Measurements from ENCODE around the gene WDR4.
"Not testable (repeated sequence)": the region's sequence is repeated elsewhere in the genome, so short reads cannot be mapped to it uniquely, and the experiment has no call there.

Gene WDR4

GRCh38 chr21:42851812-42852665 lies 27.3 kb downstream of the WDR4 start:
- no peak for DNase-seq

DNA sequence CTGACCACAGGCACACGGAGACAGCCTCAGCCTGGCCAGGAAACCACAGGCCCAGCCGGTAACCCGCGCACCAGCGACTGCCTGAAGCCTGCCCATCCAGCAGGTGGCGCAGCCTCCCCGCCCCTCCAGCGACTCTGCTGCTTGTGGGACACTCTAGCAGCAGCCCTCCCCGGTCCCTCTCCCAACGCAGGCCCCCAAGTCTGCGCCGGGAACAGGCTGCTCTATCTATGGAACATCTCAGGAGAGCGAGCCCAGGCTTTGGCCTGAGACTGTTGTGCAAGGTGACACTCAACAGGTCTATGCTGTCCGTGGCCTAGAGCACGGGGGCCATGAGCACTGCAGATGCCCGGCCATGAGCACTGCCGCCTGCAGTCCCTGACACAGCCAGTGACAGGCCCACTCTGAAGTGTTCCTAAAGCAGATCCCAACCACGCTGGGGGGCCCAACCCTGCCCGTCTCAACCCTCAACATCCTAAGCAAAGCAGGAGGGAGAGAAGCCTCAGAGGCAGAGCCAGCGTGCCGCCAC lies 28.4 kb downstream of the WDR4 start:
- peak; percentile 29 for DNase-seq

GRCh38 chr21:42850463-42850862 lies 28.9 kb downstream of the WDR4 start:
- no peak for DNase-seq

DNA sequence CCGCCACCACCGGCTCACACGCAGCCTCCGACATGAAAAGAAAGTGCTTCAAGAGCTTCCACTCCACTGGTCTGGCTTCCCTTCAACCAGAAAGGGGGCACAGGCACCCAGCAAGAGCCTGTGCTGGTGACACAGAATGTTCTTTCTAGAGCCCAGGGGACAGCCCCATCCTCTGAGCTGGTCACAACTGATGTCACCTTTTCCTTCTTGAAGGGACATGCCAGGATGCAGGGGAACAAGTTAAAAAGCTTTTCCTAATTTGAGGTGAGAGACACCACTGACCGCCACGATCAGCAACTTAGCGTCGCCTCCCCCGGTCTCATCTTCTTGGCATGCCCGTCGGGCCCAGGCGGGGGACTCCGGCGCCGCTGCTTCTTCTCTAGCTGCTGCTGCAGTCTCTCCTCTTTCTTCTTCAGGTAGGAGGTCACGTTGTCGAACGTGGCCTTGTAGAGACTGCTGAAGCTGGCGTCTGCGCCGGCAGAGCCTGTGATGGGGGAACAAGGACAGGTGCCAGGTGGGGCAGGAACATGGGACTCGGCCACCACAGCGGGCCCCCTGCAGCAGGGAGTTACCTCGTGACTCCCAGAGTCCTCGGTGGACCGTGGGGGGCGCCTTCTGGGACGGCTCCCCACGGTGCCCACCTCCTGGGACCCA lies 29.5 kb downstream of the WDR4 start:
- no peak for DNase-seq

DNA sequence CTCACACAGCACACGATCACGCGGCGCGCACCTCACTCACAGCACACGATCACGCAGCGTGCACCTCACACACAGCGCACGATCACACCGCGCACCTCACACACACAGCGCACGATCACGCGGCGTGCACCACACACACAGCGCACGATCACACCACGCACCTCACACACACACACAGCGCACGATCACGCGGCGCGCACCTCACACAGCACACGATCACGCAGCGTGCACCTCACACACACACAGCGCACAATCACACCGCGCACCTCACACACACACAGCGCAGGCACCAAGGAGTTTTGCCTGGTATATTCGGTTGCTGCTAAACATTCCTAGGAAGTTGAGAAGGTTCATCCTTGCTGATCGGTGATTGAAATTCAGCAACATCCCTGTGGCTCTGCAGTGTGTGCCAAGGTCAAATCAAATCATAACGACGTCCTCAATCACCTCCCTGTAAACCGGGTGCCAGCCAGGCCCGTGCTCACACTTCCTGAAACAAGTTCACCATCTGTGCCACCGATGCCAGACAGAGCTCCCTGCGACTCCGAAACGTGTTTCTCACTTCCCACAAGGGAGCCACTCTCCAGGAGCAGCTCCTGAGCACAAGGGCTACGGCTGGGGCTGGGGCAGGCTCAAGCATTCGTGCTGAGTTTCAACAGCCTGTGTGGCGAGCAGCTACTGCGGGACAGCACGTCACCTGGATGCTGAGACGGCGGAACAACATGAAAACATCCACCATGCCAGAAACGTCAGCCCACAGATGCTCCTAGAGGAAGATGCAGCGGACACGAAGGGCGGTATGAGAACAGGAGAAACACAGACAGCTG lies 30.2 kb downstream of the WDR4 start:
- DNase-seq = no peak

- DNase-seq = not testable (repeated sequence)
Measured at GRCh38 chr21:42848144-42848931, 31.0 kb downstream of the WDR4 start.

DNA sequence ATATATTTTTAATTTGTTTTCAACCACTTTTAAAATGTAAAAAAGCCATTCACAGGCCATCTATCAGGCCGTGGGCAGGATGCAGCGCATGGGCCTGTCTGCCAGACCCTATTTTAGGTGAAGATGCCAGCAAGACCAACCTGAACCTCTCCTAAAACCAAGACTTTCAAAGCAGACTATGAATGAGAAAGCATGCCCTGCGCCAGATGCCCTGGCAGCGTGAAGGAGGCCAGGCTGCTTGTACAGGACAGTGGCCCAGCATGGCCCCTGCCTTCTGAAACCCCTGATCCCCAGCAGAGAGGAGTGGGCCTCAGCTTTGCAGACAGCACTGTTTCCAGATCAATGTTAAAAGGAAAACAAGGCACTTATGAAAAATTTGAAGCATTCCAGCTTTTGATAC lies 31.6 kb downstream of the WDR4 start:
- DNase-seq = no peak

- DNase-seq = no peak
Measured at GRCh38 chr21:42847051-42847707, 32.2 kb downstream of the WDR4 start.

- no peak for DNase-seq
Measured at GRCh38 chr21:42846221-42846620, 33.1 kb downstream of the WDR4 start.

- no peak for DNase-seq
Measured at GRCh38 chr21:42845296-42845965, 33.9 kb downstream of the WDR4 start.

GRCh38 chr21:42844411-42845113 lies 34.8 kb downstream of the WDR4 start:
- DNase-seq = no peak

DNA sequence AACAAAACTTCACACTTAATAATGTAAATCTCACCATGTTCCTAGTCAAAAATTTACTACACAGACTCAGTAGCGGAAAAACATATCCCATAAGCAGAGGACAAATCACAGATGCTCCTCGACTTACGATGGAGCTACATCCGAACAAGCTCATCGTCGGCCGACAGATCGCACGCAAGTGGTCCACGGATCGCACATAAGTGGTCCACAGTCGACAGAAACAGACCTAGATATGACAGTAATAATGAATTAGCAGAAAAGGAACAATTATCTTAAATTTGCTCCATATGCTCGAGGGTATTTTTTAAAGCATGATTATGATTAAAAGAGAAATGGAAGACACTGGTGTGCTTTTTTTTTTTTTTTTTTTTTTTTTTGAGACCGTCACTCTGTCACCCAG lies 36.3 kb downstream of the WDR4 start:
- DNase-seq = no peak

GRCh38 chr21:42841916-42842655 lies 37.3 kb downstream of the WDR4 start:
- DNase-seq = not testable (repeated sequence)

GRCh38 chr21:42841156-42841915 lies 38.0 kb downstream of the WDR4 start:
- DNase-seq = no peak

DNA sequence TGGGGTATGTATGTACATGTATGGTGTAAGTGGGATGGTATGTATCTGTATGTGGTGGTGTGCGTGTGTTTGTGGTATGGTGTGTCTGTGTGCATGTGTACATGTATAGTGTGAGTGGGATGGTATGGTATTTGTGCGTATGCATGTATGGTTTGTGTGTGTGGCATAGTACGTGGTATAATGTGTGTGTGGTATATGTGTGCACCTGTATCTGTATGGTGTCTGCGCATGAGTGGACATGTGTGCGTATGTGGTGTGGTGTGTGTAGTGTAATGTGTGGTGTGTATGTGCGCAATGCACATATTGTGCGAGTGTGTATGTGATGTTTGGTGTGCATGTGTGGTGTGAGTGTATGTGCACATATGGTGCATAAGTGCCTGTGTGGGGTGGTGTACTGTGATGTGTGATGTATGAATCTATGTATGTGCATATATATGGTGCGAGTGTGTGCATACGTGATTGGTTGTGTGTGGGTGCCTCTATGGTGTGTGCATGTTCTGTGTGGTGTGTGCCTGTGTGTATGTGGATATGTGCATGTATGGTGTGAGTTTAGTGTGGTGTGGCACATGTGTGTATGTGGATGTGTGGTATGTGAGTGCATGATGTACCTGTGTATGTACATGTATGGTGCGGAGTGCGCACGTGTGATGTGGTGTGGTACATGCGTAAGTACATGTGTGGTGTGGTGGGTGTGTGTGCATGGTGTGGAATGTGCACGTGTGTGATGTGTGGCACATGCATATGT lies 38.8 kb downstream of the WDR4 start:
- no peak for DNase-seq

- no peak for DNase-seq
Measured at GRCh38 chr21:42839271-42840231, 39.8 kb downstream of the WDR4 start.

GRCh38 chr21:42838212-42838690 lies 41.1 kb downstream of the WDR4 start:
- not testable (repeated sequence) for DNase-seq

Data from CD4-positive, alpha-beta T cell treated with Interleukin-17A for 1 hour (primary cell).